GM12891 (cell line): ENCODE measurements around the gene HOXD8.

Experiments used
- PAX5 ChIP-seq: IDR thresholded peaks from 2 replicates; pipeline ENCODE4 v1.6.1; 2011; ENCODE audit warnings: low read length, moderate library complexity, mild to moderate bottlenecking; ENCODE audit not compliant: insufficient read depth, severe bottlenecking
- POLR2A ChIP-seq: IDR thresholded peaks from 2 replicates; pipeline ENCODE4 v1.6.1; 2011; ENCODE audit warnings: low read depth, low read length, control low read depth
- POLR2AphosphoS5 ChIP-seq: IDR thresholded peaks from 2 replicates; pipeline ENCODE4 v1.6.1; 2011; ENCODE audit warnings: low read depth, low read length, control low read depth
- TAF1 ChIP-seq: IDR thresholded peaks from 2 replicates; pipeline ENCODE4 v1.6.1; 2011; ENCODE audit warnings: low read depth, low read length, control low read depth

DNA sequence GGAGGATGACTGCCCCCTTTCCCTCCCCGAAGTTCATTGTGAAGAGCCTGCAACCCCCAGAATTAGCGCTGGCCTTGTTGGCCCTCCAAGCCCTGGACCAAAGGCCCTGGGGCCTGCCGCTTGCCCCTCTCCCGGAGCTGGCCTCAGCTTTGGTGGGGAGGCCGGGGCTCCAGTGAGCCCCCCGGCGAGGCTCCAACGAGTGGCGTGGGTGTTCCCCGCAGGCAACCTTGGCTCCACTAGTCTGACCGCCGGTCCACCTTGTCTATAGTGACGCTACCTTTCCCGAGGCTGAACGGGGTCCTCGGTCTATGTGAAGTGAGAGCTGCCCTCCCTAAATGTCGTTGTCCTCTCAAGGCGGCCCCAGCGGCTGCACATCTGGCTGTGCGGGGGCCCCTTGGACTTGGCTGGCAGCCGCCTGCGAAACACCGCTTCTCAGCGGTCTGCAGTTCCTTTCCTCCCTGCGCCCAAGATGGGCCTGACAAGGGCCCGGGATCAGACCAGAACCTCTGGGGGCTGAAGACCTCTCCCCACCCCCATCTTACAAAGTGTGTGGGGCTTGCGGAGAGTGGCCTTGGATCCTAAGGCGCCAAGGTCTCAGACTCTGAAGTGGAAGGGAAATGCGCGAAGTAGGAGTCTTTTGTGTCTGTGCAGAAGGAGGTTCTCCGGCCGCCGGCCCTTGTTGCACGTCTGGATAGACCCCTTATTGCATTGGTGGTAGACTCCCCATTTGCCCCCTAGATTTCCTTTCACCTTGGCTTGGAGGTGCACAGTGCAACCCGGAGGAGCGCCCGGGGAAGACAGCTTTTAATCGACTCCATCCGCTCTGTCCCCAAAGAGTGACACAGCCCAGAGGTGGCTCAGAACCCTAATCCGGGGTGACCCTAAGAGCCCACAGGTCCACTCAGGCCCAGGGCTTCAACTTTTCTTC, 16.9 kb upstream of the HOXD8 start:
- TF ChIP-seq POLR2AphosphoS5 (no peak), POLR2A (no peak), TAF1 (no peak), PAX5 (no peak)
